ENCODE results near the gene TVP23C. TPM values are rescaled to one million over a fixed set of nuclear protein-coding genes. Genes with fewer than 3 reads are reported as not detected.

The TVP23C gene
- total RNA-seq, 1 donor from 2014 or later: 27.5 TPM

DNA sequence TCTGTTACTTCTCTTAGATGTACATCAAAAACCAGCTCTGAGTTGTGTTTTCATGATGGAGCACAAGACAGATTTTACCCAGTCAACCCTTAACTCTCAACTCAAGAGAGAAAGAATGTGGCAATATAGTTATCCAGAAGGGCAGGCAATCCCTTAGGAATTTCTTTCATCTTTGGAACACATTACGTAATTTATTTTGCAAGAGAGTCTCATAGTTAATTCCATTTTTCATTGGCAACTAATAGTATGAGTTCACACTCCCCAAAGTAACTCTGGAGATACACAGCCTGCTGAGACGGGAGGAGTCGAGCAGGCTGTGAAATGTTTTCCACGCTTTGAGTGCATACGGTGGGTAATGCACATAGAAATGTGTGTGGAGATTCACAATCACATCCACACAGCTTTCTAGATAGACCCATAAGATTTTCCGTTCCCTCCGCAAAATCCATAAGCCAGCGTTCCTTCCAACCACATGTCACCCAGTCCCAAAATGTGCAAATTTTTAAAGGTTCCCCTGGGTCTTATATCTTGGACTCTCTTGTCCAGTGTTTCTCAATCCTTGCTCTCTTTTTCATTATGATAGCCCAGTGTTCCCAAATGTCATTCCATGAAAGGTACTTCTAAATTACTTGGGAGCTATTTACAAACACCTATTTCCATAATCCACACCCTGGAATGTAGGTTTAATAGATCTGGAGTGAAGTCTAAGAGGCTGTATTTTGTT, 87.5 kb downstream of the TVP23C start:
- no peak for DNase-seq (ENCODE audit: low spot score)
- peak; percentile 96 for ATAC-seq
- intact Hi-C loops (cut with DNase I): no loop called here

DNA sequence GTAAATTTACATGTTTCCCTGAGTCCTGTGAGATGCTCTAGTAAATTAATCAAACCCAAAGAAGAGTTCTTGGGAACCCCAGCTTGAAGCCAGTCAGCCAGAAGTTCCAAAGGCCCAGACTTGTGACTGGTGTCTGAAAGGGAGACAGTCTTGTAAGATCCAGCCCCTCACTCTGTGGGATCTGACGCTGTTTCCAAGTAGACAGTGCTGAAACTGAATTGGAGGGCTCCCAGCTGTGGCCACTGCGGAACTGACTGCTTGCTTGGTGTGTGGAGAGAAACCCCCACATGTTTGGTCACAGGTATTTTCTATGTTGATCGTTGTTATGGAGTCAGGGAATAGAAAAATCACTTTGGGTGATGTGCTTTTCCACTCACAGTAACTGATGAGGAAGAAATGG, 90.4 kb downstream of the TVP23C start:
- DNase-seq (ENCODE audit: low spot score): no peak
- intact Hi-C loops (cut with DNase I): no loop called here
- no peak for ATAC-seq

DNA sequence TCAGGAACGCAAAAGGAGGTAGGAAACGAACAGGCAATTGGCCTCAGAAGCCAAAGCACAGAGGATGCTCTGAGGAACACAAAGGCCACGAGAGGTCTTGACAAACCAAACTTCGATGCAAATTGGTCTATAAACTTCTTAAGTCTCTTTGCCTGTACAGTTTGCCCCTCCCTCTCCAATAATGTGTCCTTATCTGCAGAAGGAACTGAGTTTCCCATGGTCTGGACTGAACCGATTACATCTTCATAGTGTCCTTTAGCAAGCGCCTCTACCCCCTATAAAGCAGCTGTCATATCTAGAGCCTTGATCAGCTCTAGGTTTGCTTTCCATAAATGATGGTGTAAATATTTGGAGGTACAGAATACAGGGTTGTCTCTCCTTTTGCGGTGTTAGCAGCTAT, 92.7 kb downstream of the TVP23C start:
- no peak for ATAC-seq
- intact Hi-C loops (cut with DNase I): no loop called here

DNA sequence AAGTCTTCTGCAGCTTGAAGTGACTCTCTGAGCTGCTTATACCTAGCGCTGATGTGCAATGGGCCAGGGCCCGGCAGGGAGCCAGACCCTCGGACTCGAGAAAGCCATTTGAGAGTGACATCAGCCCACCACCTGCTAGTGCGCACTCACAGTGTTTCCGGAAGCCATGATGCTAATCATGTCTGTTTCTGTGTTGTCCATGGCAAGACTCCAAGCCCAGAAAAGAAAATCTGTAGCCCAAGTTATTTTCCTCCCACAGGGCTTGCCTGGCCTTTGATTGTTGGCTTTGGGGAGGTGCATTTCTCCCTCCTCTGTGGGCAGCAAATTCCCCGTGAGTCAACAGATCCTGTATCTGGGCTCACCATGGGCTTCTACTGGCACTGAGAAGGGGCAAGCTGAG, 94.0 kb downstream of the TVP23C start:
- DNase-seq (ENCODE audit: low spot score): peak; percentile 78
- peak; percentile 87 for ATAC-seq
- intact Hi-C loops (cut with DNase I): no loop called here

More for the DNA sequence above, 92.7 kb downstream of the TVP23C start:
- DNase-seq (ENCODE audit: low spot score): no peak

DNA sequence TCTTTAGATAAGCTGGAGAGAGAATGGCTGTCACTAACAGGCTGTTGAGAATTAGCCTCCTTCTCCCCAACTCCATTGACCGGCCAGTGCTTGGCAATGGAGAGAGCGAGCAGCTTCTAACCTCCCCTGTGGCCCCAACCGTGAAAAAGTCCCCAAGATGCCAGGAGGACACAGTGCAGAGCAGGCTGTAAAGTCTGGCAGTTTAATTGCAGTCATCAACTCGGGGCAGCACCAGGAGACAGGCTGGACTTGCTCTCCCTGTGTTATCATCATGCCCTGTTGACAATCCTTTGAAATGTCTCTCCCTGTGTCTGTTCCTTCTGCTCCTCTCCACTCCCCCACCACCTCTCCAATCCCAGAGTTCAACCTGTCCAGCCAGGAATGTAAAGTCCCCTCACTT, 95.2 kb downstream of the TVP23C start:
- DNase-seq (ENCODE audit: low spot score): no peak
- intact Hi-C loops (cut with DNase I): no loop called here
- ATAC-seq: no peak

DNA sequence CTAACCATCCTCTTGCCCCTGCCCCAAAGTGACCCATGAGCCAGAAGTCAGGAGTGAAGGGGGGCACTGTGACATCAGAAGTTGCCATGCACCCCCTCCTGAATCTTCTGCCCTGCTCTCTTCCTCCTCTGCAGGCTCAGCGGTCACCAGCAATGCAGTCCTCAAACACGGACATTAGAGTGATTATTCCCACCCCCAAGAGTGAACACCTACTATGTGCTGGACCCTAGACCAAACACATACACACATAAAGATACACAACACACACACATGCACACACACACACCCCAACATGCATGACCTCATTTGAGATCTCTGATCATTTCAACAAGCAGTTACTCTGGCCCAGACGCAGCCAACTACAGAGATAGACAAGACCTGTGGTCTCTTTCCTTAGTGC, 95.7 kb downstream of the TVP23C start, which contains the start of gene CDRT4:
Gene CDRT4, minus strand, starts transcription at position 30 of the 400 bp plus-strand sequence. CDS start 27,383 bp downstream, outside the sequence.
- no peak for DNase-seq (ENCODE audit: low spot score)

DNA sequence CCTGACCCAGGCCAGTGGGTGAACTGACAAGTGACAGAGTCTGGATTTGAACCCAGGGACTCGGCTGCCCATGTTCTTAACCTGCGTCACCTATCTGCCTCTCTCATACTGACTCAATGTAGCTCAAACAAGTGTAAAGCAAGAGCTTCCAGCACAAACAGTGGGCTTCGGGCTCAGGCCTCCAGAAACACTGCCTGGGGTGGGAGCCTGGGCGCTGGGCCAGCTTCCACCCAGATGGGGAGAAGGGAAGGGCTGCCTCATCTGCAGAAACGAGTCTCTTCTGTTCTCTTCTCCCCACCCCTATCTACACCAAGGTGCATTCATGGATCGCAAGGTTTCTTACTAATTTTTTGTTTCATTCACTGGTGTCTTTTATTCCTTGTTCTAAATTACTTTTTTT, 97.2 kb downstream of the TVP23C start:
- intact Hi-C loops (cut with DNase I): no loop called here
- ATAC-seq: no peak
- no peak for DNase-seq (ENCODE audit: low spot score)

More for the DNA sequence above, 95.7 kb downstream of the TVP23C start, which contains the start of gene CDRT4:
- intact Hi-C loops (cut with DNase I): no loop called here
- ATAC-seq: no peak

DNA sequence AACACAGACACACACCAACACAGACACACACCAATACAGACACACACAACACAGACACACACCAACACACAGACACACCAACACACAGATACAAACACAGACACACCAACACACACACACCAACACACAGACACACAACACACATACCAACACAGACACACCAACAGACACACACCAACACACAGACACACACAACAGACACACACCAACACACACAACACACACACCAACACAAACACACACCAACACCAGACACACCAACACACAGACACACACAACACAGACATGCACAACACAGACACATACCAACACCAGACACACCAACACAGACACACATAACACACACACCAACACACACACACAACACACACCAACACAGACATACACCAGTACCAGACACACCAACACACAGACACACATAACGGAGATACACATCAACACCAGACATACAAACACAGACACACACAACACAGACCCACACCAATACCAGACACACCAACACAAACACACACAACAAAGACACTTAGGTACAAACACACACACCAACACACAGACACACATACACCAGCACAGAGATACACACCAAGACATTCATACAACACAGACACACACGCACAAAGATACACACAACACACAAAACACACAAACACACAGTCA, 98.1 kb downstream of the TVP23C start:
- no peak for DNase-seq (ENCODE audit: low spot score)
- no peak for ATAC-seq
- intact Hi-C loops (cut with DNase I): no loop called here

DNA sequence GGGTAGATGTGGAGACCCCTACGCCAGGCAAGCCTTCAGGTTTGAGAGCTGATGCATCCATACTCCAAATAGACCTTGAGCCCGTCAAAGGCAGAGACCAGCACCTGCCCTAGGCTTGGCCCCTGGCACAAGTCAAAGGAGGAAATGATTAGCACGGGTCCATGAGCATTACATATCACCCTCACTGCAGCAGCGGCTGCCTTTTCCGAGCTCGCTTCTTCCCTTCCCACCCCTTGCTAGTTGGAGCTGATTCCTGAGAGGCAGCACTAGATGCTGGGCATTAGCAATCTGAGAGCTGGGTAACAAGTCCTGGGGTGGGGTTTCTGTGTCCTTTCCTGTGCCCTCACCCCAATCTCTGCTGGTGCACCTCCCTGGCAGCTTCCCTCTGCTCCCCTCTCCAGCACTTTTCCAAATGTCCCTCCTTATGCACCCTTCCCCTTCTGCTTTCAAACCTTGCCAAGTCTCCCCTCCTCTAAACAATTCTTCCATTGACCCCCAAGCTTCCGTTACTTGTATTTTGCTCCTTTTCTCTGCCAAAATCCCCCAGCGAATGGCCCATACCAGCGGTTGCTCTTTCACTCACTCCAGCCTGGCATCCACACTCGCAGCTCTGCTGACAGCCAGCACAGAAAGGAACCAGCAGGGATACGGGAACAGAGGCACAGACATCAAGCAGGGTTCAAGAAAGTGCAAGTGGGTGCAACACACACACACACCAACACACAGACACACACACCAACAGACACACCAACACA, 98.9 kb downstream of the TVP23C start:
- intact Hi-C loops (cut with DNase I): no loop called here
- ATAC-seq (peak; percentile 62), DNase-seq (ENCODE audit: low spot score) (no peak)

DNA sequence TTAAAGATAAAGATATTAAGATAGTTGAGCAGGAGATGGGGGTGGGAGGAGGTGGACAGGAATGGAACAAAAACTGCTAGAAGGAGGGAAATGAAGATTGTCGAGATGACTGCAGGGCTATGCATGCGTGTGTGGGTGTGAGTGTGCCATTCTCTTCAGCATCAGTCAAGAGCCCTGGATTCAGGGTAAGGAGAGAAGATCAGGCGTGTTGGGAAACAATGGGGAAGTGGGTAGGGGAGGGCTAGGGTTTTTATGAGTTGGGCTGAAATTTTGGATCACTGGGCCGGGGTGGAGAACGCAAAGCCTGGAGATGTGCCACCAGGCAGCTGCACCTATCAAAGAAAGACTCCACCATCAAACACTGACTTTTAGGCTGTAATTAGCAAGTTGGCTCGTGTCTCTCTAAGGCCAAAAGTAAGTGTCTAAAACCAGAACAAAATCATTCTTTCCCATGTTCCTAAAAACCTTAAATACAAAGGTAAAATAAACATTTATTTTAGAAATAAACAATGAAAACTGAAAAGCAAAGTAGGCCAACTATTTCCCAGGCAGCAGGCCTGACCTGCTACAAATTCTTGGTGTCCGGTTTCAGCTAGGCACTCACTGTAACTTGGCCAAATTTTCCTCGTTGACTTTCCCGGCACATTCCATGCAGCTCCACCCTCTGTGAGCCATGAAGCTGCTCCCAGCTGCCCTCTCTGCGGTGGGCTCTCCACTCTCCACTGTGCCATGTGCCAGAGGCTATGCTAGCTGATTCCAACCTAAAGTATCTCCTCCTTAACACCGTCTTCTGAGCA, 100.1 kb downstream of the TVP23C start:
- DNase-seq (ENCODE audit: low spot score) (no peak), ATAC-seq (peak; percentile 85)
- intact Hi-C loops (cut with DNase I): no loop called here

DNA sequence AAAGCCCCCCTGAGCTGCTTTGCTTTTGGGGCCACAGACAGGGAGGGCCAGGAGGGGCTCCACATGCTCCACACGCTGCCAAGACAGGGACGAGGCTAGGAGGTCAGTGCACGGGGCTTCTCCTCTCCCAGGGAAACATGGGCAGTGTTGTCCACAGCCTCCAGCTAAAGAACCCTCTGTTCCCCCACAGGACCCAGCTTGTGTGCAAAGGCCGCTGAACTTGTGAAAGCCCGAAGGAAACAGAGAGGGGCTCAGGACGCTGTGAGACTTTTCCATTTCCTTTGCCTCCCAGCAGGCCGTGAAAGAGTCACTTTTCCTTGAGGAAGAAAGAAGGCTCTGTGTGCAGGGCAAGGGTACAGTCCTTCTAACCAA, 105.6 kb downstream of the TVP23C start:
- peak; percentile 89 for ATAC-seq
- intact Hi-C loops (cut with DNase I): no loop called here
- DNase-seq (ENCODE audit: low spot score): peak; percentile 75

DNA sequence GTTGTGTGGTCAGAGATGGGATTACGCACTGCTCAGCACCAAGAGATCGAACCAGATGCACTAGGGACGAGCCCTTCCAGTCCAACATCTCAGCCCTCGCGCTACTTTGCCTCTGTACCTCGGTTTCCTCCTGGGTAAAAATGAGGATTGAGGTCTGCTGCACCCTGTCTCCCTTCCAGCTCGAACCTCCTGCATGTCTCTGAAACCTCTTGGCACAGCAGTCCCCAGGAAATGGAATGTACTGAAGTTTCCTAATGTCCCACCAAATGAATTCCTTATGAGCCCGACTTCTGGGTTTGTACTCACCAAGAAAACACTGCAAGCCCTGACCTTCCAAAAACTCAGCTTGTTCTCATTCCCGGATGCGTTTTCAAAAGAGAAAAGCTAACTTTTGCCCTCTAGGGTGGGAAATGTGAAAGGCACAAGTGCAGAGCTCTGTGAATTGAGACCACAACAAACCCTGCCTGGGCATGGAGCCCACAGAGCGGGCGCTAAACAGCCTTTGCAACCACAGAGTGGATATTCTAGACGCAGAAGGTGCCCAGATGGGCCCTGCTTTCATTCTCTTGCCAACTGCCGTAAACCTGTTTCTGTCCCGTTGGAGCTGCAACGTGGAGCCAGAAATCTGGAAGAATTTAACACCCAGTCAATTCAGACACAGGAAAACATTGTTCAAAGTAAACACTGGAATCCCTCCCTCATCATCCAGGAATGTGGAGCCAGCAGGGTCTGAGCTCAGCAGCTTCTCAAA, 106.1 kb downstream of the TVP23C start:
- ATAC-seq: peak; percentile 84
- intact Hi-C loops (cut with DNase I): no loop called here
- peak; percentile 83 for DNase-seq (ENCODE audit: low spot score)

DNA sequence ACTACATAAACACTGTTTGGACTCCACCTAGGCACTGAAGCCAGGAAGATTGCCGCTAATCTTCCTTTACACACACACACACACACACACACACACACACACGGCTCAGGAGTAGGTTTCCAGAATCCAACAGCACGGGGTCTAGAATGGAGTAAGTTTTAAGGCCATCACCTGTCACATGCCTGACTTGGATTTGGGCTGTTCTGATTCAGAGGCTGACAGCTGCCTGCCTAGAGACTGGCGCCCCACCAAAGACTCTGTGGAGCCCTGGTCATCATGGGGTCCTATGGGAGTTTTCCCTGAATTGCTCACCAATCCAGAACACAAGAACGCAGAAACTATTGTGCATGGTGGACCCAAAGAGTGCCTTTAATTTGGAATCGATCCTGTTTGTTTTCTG, 106.8 kb downstream of the TVP23C start:
- DNase-seq (ENCODE audit: low spot score): peak; percentile 67
- ATAC-seq: peak; percentile 66
- intact Hi-C loops (cut with DNase I): no loop called here

DNA sequence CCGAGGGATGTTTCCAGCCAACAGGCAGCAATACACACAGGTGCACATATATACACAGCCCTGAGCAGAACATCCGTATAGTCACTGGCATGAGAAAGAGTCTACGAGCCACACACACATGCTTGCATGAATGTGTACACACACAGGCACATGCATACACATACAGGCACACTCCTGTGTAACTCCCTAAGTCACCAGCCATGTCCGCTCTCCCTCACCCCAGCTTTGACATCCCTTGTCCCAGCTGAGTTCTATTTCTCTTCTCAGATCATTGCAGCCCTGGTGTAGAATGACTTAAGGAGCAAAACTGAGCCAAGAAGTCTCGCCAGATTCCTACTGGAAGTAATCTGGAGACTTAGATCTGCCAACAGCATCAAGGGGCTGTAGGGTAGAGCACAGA, 108.9 kb downstream of the TVP23C start:
- ATAC-seq: no peak
- DNase-seq (ENCODE audit: low spot score): no peak
- intact Hi-C loops (cut with DNase I): no loop called here

DNA sequence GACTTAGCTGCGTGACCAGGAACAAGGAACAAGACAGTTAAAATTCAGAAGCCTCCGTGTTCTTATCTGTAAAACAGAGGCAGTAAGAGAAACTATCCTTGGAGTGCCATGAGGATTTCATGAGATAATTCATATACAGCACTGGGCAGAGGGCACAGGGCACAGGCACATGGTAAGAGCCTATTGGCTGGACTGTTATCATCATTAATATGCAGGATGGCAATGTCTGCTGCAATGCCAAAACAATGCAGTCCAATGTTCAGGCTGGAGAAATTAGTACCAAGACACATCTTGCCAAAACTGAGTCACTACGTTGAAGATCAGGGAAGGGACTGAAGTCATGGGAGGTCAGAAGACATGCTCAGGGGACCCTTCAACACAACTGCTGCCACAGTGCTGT, 109.5 kb downstream of the TVP23C start:
- no peak for ATAC-seq
- DNase-seq (ENCODE audit: low spot score): no peak
- intact Hi-C loops (cut with DNase I): no loop called here

DNA sequence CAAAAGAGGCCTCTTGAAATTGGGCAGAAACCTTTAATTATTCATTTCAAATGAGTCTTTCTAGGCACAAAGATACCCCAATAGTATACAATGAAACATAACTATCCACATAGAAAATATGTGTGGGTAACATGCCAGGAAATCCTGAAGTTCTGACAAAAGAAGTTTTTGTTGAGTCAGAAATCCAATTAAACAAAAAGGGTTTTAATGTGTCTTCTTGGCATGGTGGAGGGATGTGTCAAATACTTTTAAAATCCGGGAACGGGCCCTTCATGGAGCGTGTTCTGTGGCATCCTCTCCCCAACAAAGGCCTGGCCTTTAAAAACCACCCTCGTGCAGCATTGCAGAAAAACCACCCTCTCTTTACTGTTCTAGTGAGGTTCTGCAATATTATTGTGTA, 110.0 kb downstream of the TVP23C start:
- DNase-seq (ENCODE audit: low spot score): no peak
- ATAC-seq: no peak
- intact Hi-C loops (cut with DNase I): no loop called here

DNA sequence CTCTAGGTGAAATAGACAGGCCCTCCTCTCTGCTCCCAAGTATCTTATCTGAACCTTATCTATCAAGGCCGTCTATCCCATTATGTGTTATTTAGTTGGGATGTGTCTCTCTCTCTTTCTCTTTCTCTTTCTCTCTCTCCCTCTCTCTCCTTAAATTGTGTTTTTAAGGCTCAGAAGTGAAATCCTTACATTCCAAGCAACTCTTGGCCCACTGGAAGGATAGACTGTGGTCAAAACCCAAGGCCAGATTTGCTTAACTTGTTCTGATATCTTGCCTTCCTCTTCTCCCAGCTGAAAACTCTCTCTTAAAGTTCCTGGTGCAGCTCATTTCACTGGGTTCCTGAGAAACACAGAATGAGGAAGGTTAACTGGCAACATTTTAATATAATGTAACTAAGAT, 110.5 kb downstream of the TVP23C start:
- intact Hi-C loops (cut with DNase I): no loop called here
- ATAC-seq (no peak), DNase-seq (ENCODE audit: low spot score) (no peak)

All from sciatic nerve (tissue), 2 donors.